Measurements from ENCODE around the gene SFN. TPM values are rescaled to one million over a fixed set of nuclear protein-coding genes. Genes with fewer than 3 reads are reported as not detected.

SFN gene
- total RNA-seq: 1,000 to 10,000 TPM; 1,060 to 2,609 (median 1,818) TPM

DNA sequence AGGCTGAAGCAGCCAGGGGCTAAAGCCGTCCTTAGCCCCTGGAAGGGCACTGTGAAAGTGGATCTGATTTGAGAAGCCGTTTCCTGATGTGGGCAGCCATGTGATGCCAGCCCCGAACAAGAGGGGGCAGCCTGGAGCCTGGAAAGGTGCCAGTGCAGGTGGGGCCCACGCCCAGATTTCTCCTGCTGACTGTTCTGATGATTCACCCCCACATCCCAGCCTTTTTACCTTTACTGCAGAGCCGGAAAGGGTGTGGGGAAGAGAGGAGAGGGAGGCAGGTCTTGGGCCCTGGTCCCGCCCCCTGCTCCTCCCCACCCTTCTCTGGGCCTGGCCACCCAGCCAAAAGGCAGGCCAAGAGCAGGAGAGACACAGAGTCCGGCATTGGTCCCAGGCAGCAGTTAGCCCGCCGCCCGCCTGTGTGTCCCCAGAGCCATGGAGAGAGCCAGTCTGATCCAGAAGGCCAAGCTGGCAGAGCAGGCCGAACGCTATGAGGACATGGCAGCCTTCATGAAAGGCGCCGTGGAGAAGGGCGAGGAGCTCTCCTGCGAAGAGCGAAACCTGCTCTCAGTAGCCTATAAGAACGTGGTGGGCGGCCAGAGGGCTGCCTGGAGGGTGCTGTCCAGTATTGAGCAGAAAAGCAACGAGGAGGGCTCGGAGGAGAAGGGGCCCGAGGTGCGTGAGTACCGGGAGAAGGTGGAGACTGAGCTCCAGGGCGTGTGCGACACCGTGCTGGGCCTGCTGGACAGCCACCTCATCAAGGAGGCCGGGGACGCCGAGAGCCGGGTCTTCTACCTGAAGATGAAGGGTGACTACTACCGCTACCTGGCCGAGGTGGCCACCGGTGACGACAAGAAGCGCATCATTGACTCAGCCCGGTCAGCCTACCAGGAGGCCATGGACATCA, at the start of gene SFN:
TSS of gene SFN (plus strand) at position 369 of the 904 bp plus-strand sequence. CDS start at position 433, 64 bp downstream.
- TF ChIP-seq CTCF (IDR thresholded peaks at IDR 0.05): peak in 5 of 6 experiments; percentile 14 to 82 (median 67)
- TF ChIP-seq POLR2A (IDR thresholded peaks at IDR 0.05): peak in 3 of 4 donors; percentile 88 to 93 (median 92)
- 49 to 83% methylated on average over 22 to 25 of the region's 37 CpGs for WGBS, 2 donors
- H3K4me1 ChIP-seq: peaks cover 16 to 83% (median 29%) of the 10 kb centered on the region in 3 donors

DNA sequence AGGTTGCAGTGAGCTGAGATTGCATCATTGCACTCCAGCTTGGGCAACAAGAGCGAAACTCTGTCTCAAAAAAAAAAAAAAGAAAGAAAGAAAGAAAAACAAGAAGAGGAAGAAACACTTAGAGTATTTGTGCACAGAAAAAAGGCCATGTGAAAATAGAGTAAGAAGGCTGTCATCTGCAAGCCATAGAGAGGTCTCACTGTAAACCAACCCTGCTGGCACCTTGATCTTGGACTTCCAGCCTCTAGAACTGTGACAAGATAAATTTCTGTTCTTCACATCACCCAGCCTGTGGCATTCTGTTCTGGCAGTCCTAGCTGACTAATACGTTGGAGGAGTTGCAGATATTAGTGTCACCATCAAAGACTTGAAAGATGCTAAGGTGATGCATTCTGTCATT, 48.6 kb upstream of the SFN start:
- 86 to 89% methylated on average over 2 of the region's 2 CpGs for WGBS, 2 donors
- H3K4me1 ChIP-seq: peaks cover 0 to 7% (median 0%) of the 10 kb centered on the region in 3 donors
- TF ChIP-seq CTCF (IDR thresholded peaks at IDR 0.05) (no peak), POLR2A (IDR thresholded peaks at IDR 0.05) (no peak)
- no peak for DNase-seq
- intact Hi-C loops (cut with DNase I): no loop called here
- H3K9me3 ChIP-seq: no peaks in the 10 kb centered on the region
- no peaks in the 10 kb centered on the region for H3K27me3 ChIP-seq
- H3K27ac ChIP-seq: no peak overlapping the region
- H3K4me3 ChIP-seq: no peak overlapping the region
- H3K36me3 ChIP-seq: no peaks in the 10 kb centered on the region

More for the DNA sequence above, at the start of gene SFN:
- intact Hi-C loops (cut with DNase I): no loop called here
- Histone ChIP-seq H3K27me3 (no peaks in the 10 kb centered on the region), H3K9me3 (no peaks in the 10 kb centered on the region), H3K4me3 (peak within 1 kb of the TSS; percentile 57 to 88 (median 74)), H3K36me3 (no peaks in the 10 kb centered on the region), H3K27ac (peak within 1 kb of the TSS; percentile 98 to 100 (median 98))
- no peak for DNase-seq

DNA sequence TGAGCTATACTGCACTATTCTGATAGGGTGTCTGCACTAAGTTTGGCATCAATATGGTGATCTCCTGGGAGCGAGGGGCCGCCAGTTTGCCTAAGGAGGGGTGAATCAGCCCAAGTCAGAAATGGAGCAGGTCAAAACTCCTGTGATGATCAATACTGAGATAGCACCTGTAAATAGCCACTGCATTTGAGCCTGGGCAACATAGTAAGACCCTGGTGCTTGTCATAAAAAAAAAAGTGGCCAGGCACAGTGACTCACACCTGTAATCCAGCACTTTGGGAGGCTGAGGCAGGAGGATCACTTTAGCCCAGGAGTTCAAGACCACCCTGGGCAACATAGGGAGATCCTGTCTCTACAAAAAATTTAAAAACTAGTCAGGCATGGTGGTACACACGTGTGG, 48.1 kb upstream of the SFN start:
- no peak for DNase-seq
- WGBS, 2 donors: 78 to 89% methylated on average over 3 of the region's 3 CpGs
- no peak for TF ChIP-seq POLR2A (IDR thresholded peaks at IDR 0.05)
- no peak for TF ChIP-seq CTCF (IDR thresholded peaks at IDR 0.05)
- H3K4me1 ChIP-seq: peaks cover 0 to 7% (median 0%) of the 10 kb centered on the region in 3 donors
- H3K4me3 ChIP-seq: no peak overlapping the region
- H3K9me3 ChIP-seq: no peaks in the 10 kb centered on the region
- no peak overlapping the region for H3K27ac ChIP-seq
- H3K27me3 ChIP-seq: no peaks in the 10 kb centered on the region
- H3K36me3 ChIP-seq: no peaks in the 10 kb centered on the region
- intact Hi-C loops (cut with DNase I): no loop called here

DNA sequence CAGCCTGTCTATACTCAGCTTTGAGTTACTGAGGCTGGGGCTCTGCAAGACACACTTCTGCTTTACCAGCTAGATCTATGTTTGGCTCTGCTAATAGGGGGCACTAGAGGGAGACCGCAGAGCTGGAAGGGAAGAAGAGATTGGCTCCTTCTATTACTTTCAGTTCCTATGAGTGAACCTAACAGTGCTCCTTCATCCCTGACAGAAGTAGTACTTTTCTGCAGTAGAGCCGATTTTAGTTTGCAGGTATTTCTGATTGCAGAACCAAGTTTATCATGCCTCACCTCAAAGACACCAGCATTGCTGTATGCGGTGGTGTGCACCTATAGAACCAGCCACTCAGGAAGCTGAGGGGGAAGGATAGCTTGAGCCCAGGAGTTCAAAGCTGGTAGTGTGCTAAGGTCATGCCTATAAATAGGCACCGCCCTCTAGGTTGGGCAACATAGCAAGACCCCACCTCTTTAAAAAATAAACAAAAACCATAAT, 42.1 kb upstream of the SFN start:
- intact Hi-C loops (cut with DNase I): no loop called here
- 46 to 55% methylated on average over 4 of the region's 4 CpGs for WGBS, 2 donors
- DNase-seq: no peak

More for the DNA sequence above, 42.1 kb upstream of the SFN start:
- no peaks in the 10 kb centered on the region for H3K36me3 ChIP-seq
- H3K9me3 ChIP-seq: no peaks in the 10 kb centered on the region
- TF ChIP-seq POLR2A (IDR thresholded peaks at IDR 0.05): no peak
- TF ChIP-seq CTCF (IDR thresholded peaks at IDR 0.05): no peak
- no peaks in the 10 kb centered on the region for H3K27me3 ChIP-seq
- peak overlapping the region in 1 of 4 donors; percentile 25 for H3K27ac ChIP-seq
- peaks cover 8 to 32% (median 11%) of the 10 kb centered on the region in 3 donors for H3K4me1 ChIP-seq
- H3K4me3 ChIP-seq: no peak overlapping the region

Data from esophagus squamous epithelium (tissue), 5 donors.